GM23338 (cell line): ENCODE results near the gene WNK1. TPM values are rescaled to one million over a fixed set of nuclear protein-coding genes. Genes with fewer than 3 reads are reported as not detected.

Source experiments
- ATAC-seq: fragments of 200-7000 bp; cut with Tn5 transposase; 3 replicates; pipeline ENCODE4 v1.9.1; 2020
- DNase-seq: peaks from one replicate; pipeline ENCODE4 v3.0.0-alpha.2; 2015; ENCODE audit warnings: low spot score
- H2AFZ ChIP-seq: fragments of 200-600 bp; sonication (generic); 2 replicates; pipeline ENCODE4 v1.8.0; 2016; ENCODE audit warnings: antibody characterized with exemption, mild to moderate bottlenecking, moderate library complexity
- H3F3A ChIP-seq: fragments of 200-600 bp; sonication (generic); replicated peaks from 2 replicates; pipeline ENCODE4 v1.8.0; 2017; ENCODE audit warnings: antibody characterized with exemption, mixed run types, low read depth
- H3K27ac ChIP-seq: fragments of 200-600 bp; sonication (generic); 2 replicates; pipeline ENCODE4 v1.6.1; 2016; ENCODE audit warnings: low read depth
- H3K27me3 ChIP-seq: fragments of 200-600 bp; sonication (generic); 2 replicates; pipeline ENCODE4 v1.8.0; 2016; ENCODE audit warnings: mild to moderate bottlenecking, mixed run types, moderate library complexity; ENCODE audit not compliant: insufficient read depth
- H3K36me3 ChIP-seq: fragments of 200-600 bp; sonication (generic); 2 replicates; pipeline ENCODE4 v1.8.0; 2016; ENCODE audit warnings: mild to moderate bottlenecking; ENCODE audit not compliant: insufficient read depth
- H3K4me1 ChIP-seq: fragments of 200-600 bp; sonication (generic); 2 replicates; pipeline ENCODE4 v1.8.0; 2016; ENCODE audit warnings: mild to moderate bottlenecking, moderate library complexity; ENCODE audit not compliant: insufficient read depth
- H3K4me2 ChIP-seq: fragments of 200-600 bp; sonication (generic); 2 replicates; pipeline ENCODE4 v1.7.1; 2017; ENCODE audit warnings: mixed run types
- H3K4me3 ChIP-seq: fragments of 200-600 bp; sonication (generic); 2 replicates; pipeline ENCODE4 v1.6.1; 2016; ENCODE audit warnings: mixed run types
- H3K79me2 ChIP-seq: fragments of 200-600 bp; sonication (generic); replicated peaks from 2 replicates; pipeline ENCODE4 v1.8.0; 2017; ENCODE audit warnings: mild to moderate bottlenecking; ENCODE audit not compliant: insufficient read depth
- H3K9me2 ChIP-seq: fragments of 200-600 bp; sonication (generic); 2 replicates; pipeline ENCODE4 v1.8.0; 2017; ENCODE audit not compliant: insufficient read depth
- H4K20me1 ChIP-seq: fragments of 200-600 bp; sonication (generic); replicated peaks from 2 replicates; pipeline ENCODE4 v1.8.0; 2017; ENCODE audit warnings: mild to moderate bottlenecking; ENCODE audit not compliant: insufficient read depth
- H3K27ac Mint-ChIP-seq: 2 replicates; pipeline ENCODE4 v1.8.0; 2020; ENCODE audit warnings: inconsistent platforms, mild to moderate bottlenecking, moderate library complexity, mixed read lengths
- H3K27me3 Mint-ChIP-seq: 3 replicates; pipeline ENCODE4 v1.8.0; 2022; ENCODE audit warnings: low read depth, mild to moderate bottlenecking, moderate library complexity, mixed read lengths, inconsistent platforms; ENCODE audit not compliant: insufficient read depth, poor library complexity
- H3K36me3 Mint-ChIP-seq: 3 replicates; pipeline ENCODE4 v1.8.0; 2021; ENCODE audit warnings: low read depth, mild to moderate bottlenecking, inconsistent platforms, moderate library complexity, mixed read lengths
- H3K4me1 Mint-ChIP-seq: 3 replicates; pipeline ENCODE4 v1.8.0; 2020; ENCODE audit warnings: mild to moderate bottlenecking, inconsistent platforms, mixed read lengths
- H3K4me3 Mint-ChIP-seq: 3 replicates; pipeline ENCODE4 v1.8.0; 2021; ENCODE audit warnings: moderate library complexity, mild to moderate bottlenecking, inconsistent platforms, mixed read lengths
- H3K9me3 Mint-ChIP-seq: 3 replicates; pipeline ENCODE4 v1.8.0; 2020; ENCODE audit warnings: moderate library complexity, mild to moderate bottlenecking, inconsistent platforms, mixed read lengths
- NANOG ChIP-seq: IDR thresholded peaks from 2 replicates; pipeline ENCODE4 v1.6.1; 2016; ENCODE audit warnings: antibody characterized with exemption, borderline replicate concordance
- STAT1 ChIP-seq: IDR thresholded peaks from one replicate; pipeline ENCODE4 v1.6.1; 2016; ENCODE audit warnings: antibody characterized with exemption; ENCODE audit not compliant: unreplicated experiment
- ZNF331 ChIP-seq: fragments of 250-450 bp; sonication (Bioruptor Pico); IDR thresholded peaks from 2 replicates; pipeline ENCODE4 v1.5.0; 2020; ENCODE audit warnings: low read depth, mild to moderate bottlenecking, moderate library complexity
- polyA plus RNA-seq: library from polyadenylated mRNA; unstranded; fragments of >200 nt; fragmentation: Nextera tagmentation; extraction: Ambion mirVana; gene quantifications from 2 replicates; pipeline ENCODE4 v1.2.1, GENCODE V29; 2016
- total RNA-seq: library from RNA; depleted of rRNA; stranded (reverse); fragments of >200 nt; shearing (Covaris generic); gene quantifications from 2 replicates; pipeline ENCODE4 v1.2.3, GENCODE V29; 2014
- TF ChIP-seq, protein P1 (sequence below), 2 experiments: fragments of 200-600 bp in 1 of 2; sonication (generic) in 1 of 2; conservative IDR thresholded peaks; 2 replicates each; pipeline versions ENCODE4 v1.5.1 to v1.6.1; 2016 to 2017; ENCODE audit warnings: antibody characterized with exemption in 2 of 2, low read depth in 2 of 2, mild to moderate bottlenecking in 2 of 2, moderate library complexity in 1 of 2

Gene WNK1
- total and polyA plus RNA-seq, 2 experiments from 2014 or later = 86.8 to 114 TPM

GRCh38 chr12:777550-778047, 25.2 kb downstream of the WNK1 start:
- no peak overlapping the region for H3K27ac ChIP-seq
- peaks cover 47% of the 10 kb centered on the region for H4K20me1 ChIP-seq
- Mint-ChIP-seq H3K27me3 (no peaks in the 10 kb centered on the region), H3K4me3 (no peak overlapping the region), H3K4me1 (peaks cover 22% of the 10 kb centered on the region), H3K27ac (no peak overlapping the region), H3K9me3 (no peaks in the 10 kb centered on the region), H3K36me3 (no peaks in the 10 kb centered on the region)
- ATAC-seq (no peak), DNase-seq (no peak)
- no peak for TF ChIP-seq NANOG
- H3K4me2 ChIP-seq = no peak overlapping the region
- no peaks in the 10 kb centered on the region for H3F3A ChIP-seq
- no peak overlapping the region for H3K4me3 ChIP-seq
- peaks cover 100% of the 10 kb centered on the region for H3K79me2 ChIP-seq
- peaks cover 14% of the 10 kb centered on the region for H3K4me1 ChIP-seq
- H3K36me3 ChIP-seq = no peaks in the 10 kb centered on the region
- H2AFZ ChIP-seq = no peak overlapping the region
- no peaks in the 10 kb centered on the region for H3K9me2 ChIP-seq
- no peaks in the 10 kb centered on the region for H3K27me3 ChIP-seq

DNA sequence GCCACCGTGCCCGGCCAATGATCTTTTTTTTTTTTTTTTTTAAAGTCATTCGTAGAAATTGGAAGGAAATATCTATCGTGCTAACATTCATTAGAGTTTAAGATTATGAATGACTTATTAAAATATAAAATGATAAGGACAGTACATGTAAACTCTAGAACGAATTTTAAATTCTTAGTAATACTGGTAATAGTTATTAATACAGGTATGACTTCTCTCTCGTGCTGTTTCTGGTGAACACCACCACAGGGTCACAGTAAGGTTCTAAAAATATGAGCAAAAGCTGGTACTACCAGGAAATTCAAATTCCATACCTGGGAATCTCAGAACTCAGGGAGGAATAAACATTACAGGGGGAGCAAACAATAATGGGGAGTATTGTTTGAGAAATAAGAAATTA, 26.2 kb downstream of the WNK1 start:
- Histone ChIP-seq H4K20me1 (peaks cover 37% of the 10 kb centered on the region), H3K4me3 (no peak overlapping the region)

GRCh38 chr12:779745-780734, 27.7 kb downstream of the WNK1 start:
- peaks cover 93% of the 10 kb centered on the region for H3K79me2 ChIP-seq
- H3F3A ChIP-seq = no peaks in the 10 kb centered on the region
- no peak overlapping the region for H3K4me2 ChIP-seq
- H2AFZ ChIP-seq = no peak overlapping the region
- H3K4me3 Mint-ChIP-seq = no peak overlapping the region
- 0 out of 2 replicates have a peak overlapping the region, but pooled peaks have one; percentile 28 for H3K27ac ChIP-seq
- peaks cover 15% of the 10 kb centered on the region for H3K4me1 Mint-ChIP-seq
- H4K20me1 ChIP-seq = peaks cover 25% of the 10 kb centered on the region
- TF ChIP-seq, protein P1, sequence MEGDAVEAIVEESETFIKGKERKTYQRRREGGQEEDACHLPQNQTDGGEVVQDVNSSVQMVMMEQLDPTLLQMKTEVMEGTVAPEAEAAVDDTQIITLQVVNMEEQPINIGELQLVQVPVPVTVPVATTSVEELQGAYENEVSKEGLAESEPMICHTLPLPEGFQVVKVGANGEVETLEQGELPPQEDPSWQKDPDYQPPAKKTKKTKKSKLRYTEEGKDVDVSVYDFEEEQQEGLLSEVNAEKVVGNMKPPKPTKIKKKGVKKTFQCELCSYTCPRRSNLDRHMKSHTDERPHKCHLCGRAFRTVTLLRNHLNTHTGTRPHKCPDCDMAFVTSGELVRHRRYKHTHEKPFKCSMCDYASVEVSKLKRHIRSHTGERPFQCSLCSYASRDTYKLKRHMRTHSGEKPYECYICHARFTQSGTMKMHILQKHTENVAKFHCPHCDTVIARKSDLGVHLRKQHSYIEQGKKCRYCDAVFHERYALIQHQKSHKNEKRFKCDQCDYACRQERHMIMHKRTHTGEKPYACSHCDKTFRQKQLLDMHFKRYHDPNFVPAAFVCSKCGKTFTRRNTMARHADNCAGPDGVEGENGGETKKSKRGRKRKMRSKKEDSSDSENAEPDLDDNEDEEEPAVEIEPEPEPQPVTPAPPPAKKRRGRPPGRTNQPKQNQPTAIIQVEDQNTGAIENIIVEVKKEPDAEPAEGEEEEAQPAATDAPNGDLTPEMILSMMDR (conservative IDR thresholded peaks at IDR 0.05; ENCODE audit: low read depth in 2 of 2) = no peak
- TF ChIP-seq STAT1 = no peak
- DNase-seq (no peak), ATAC-seq (no peak)
- peaks cover 14% of the 10 kb centered on the region for H3K4me1 ChIP-seq
- H3K4me3 ChIP-seq = no peak overlapping the region
- H3K9me3 Mint-ChIP-seq = no peaks in the 10 kb centered on the region
- no peaks in the 10 kb centered on the region for H3K9me2 ChIP-seq
- H3K36me3 Mint-ChIP-seq = no peaks in the 10 kb centered on the region
- no peaks in the 10 kb centered on the region for H3K27me3 Mint-ChIP-seq
- H3K27me3 ChIP-seq = no peaks in the 10 kb centered on the region
- H3K36me3 ChIP-seq = no peaks in the 10 kb centered on the region
- no peak overlapping the region for H3K27ac Mint-ChIP-seq

More for the DNA sequence above, 26.2 kb downstream of the WNK1 start:
- no peaks in the 10 kb centered on the region for H3K36me3 ChIP-seq
- H2AFZ ChIP-seq = no peak overlapping the region
- no peak for TF ChIP-seq ZNF331 (CRISPR knock-in tag)
- ATAC-seq (no peak), DNase-seq (no peak)
- H3K9me2 ChIP-seq = no peaks in the 10 kb centered on the region
- Mint-ChIP-seq H3K4me1 (peaks cover 22% of the 10 kb centered on the region), H3K9me3 (no peaks in the 10 kb centered on the region), H3K36me3 (no peaks in the 10 kb centered on the region), H3K27ac (no peak overlapping the region), H3K27me3 (no peaks in the 10 kb centered on the region), H3K4me3 (no peak overlapping the region)
- peaks cover 14% of the 10 kb centered on the region for H3K4me1 ChIP-seq
- H3K4me2 ChIP-seq = no peak overlapping the region
- H3K27ac ChIP-seq = no peak overlapping the region
- H3K79me2 ChIP-seq = peaks cover 96% of the 10 kb centered on the region
- no peaks in the 10 kb centered on the region for H3K27me3 ChIP-seq
- H3F3A ChIP-seq = no peaks in the 10 kb centered on the region
